ENCODE data around the gene CD2AP.
"Not testable (repeated sequence)": the region's sequence is repeated elsewhere in the genome, so short reads cannot be mapped to it uniquely, and the experiment has no call there.

The CD2AP gene

GRCh38 chr6:47465117-47465516 lies 12.5 kb upstream of the CD2AP start:
- no peak for DNase-seq

- DNase-seq = no peak
Observed at GRCh38 chr6:47471911-47472310, 5.7 kb upstream of the CD2AP start.

- DNase-seq = no peak
Observed at GRCh38 chr6:47473791-47474346, 3.7 kb upstream of the CD2AP start.

- no peak for DNase-seq
Observed at GRCh38 chr6:47475319-47475816, 2.2 kb upstream of the CD2AP start.

GRCh38 chr6:47476781-47477496 lies 650 bp upstream of the CD2AP start:
- no peak for DNase-seq

GRCh38 chr6:47478233-47479139 lies 897 bp downstream of the CD2AP start:
- no peak for DNase-seq

- DNase-seq = no peak
Observed at GRCh38 chr6:47479140-47479508, 1.5 kb downstream of the CD2AP start.

GRCh38 chr6:47479874-47480273 lies 2.3 kb downstream of the CD2AP start:
- no peak for DNase-seq

GRCh38 chr6:47481213-47481612 lies 3.6 kb downstream of the CD2AP start:
- DNase-seq = not testable (repeated sequence)

GRCh38 chr6:47481806-47482205 lies 4.2 kb downstream of the CD2AP start:
- DNase-seq = no peak

GRCh38 chr6:47483516-47483852 lies 5.9 kb downstream of the CD2AP start:
- DNase-seq = no peak

GRCh38 chr6:47483853-47484546 lies 6.4 kb downstream of the CD2AP start:
- DNase-seq = no peak

GRCh38 chr6:47484616-47485015 lies 7.0 kb downstream of the CD2AP start:
- DNase-seq = no peak

GRCh38 chr6:47485083-47485482 lies 7.5 kb downstream of the CD2AP start:
- no peak for DNase-seq

GRCh38 chr6:47485491-47486135 lies 8.0 kb downstream of the CD2AP start:
- no peak for DNase-seq

- DNase-seq = no peak
Observed at GRCh38 chr6:47489995-47490394, 12.4 kb downstream of the CD2AP start.

- DNase-seq = no peak
Observed at GRCh38 chr6:47490676-47491075, 13.1 kb downstream of the CD2AP start.

- no peak for DNase-seq
Observed at GRCh38 chr6:47492355-47492754, 14.8 kb downstream of the CD2AP start.

GRCh38 chr6:47495207-47495606 lies 17.6 kb downstream of the CD2AP start:
- DNase-seq = no peak

GRCh38 chr6:47495954-47496545 lies 18.5 kb downstream of the CD2AP start:
- DNase-seq = no peak

- no peak for DNase-seq
Observed at GRCh38 chr6:47496935-47497579, 19.5 kb downstream of the CD2AP start.

GRCh38 chr6:47502920-47503319 lies 25.3 kb downstream of the CD2AP start:
- no peak for DNase-seq
